ENCODE results near the gene TEDC1.
A peak's percentile ranks its signal among the peaks of the same experiment; 100 is the strongest.

TEDC1 gene

GRCh38 chr14:105458010-105458409 is 33.0 kb upstream of the TEDC1 start:
- DNase-seq: no peak

GRCh38 chr14:105458571-105458970 is 32.5 kb upstream of the TEDC1 start:
- no peak for DNase-seq

GRCh38 chr14:105460116-105460515 is 30.9 kb upstream of the TEDC1 start:
- DNase-seq: no peak

GRCh38 chr14:105460616-105461015 is 30.4 kb upstream of the TEDC1 start:
- DNase-seq: no peak

GRCh38 chr14:105461903-105462302 is 29.1 kb upstream of the TEDC1 start:
- no peak for DNase-seq

- DNase-seq: no peak
Observed at GRCh38 chr14:105464501-105464900, 26.5 kb upstream of the TEDC1 start.

- no peak for DNase-seq
Observed at GRCh38 chr14:105465209-105466031, 25.6 kb upstream of the TEDC1 start.

- no peak for DNase-seq
Observed at GRCh38 chr14:105466531-105467248, 24.4 kb upstream of the TEDC1 start.

GRCh38 chr14:105467249-105467941 is 23.7 kb upstream of the TEDC1 start:
- no peak for DNase-seq

GRCh38 chr14:105467942-105468471 is 23.0 kb upstream of the TEDC1 start:
- no peak for DNase-seq

- no peak for DNase-seq
Observed at GRCh38 chr14:105468621-105469241, 22.3 kb upstream of the TEDC1 start.

GRCh38 chr14:105469456-105470349 is 21.3 kb upstream of the TEDC1 start:
- no peak for DNase-seq

- DNase-seq: no peak
Observed at GRCh38 chr14:105470350-105471296, 20.4 kb upstream of the TEDC1 start.

GRCh38 chr14:105471297-105471821 is 19.7 kb upstream of the TEDC1 start:
- no peak for DNase-seq

GRCh38 chr14:105471823-105472485 is 19.1 kb upstream of the TEDC1 start:
- no peak for DNase-seq

GRCh38 chr14:105472486-105472991 is 18.5 kb upstream of the TEDC1 start:
- DNase-seq: no peak

- no peak for DNase-seq
Observed at GRCh38 chr14:105473033-105473676, 17.9 kb upstream of the TEDC1 start.

GRCh38 chr14:105473677-105474482 is 17.2 kb upstream of the TEDC1 start:
- DNase-seq: peak; percentile 11 to 39

Measured in inflammatory macrophage (primary cell).